Measurements from ENCODE around the gene DOCK4.

The DOCK4 gene

GRCh38 chr7:112215787-112216186 lies 9.6 kb upstream of the DOCK4 start:
- no peak overlapping the region for H3K4me3 ChIP-seq (ENCODE audit: low read length)
- H3K9me3 ChIP-seq (ENCODE audit: control insufficient read depth, insufficient read depth, low read length) = no peaks in the 10 kb centered on the region
- no peak overlapping the region for H3K27ac ChIP-seq (ENCODE audit: low read length)
- H3K36me3 ChIP-seq (ENCODE audit: control insufficient read depth, insufficient read depth, low read length) = no peaks in the 10 kb centered on the region
- H3K27me3 ChIP-seq (ENCODE audit: control insufficient read depth, insufficient read depth, low read length) = no peaks in the 10 kb centered on the region
- no peak for DNase-seq (ENCODE audit: low read depth, low spot score)
- no CpG with 5 or more reads among the region's 4 CpGs for WGBS (ENCODE audit: insufficient coverage, insufficient read length)
- H3K4me1 ChIP-seq (ENCODE audit: control insufficient read depth, insufficient read depth, low read length) = no peaks in the 10 kb centered on the region; the same call in 1 of the 2 replicates

- Histone ChIP-seq H3K36me3 (ENCODE audit: control insufficient read depth, insufficient read depth, low read length) (no peaks in the 10 kb centered on the region), H3K9me3 (ENCODE audit: control insufficient read depth, insufficient read depth, low read length) (no peaks in the 10 kb centered on the region), H3K4me3 (ENCODE audit: low read length) (no peak overlapping the region), H3K27me3 (ENCODE audit: control insufficient read depth, insufficient read depth, low read length) (no peaks in the 10 kb centered on the region), H3K4me1 (ENCODE audit: control insufficient read depth, insufficient read depth, low read length) (no peaks in the 10 kb centered on the region; the same call in 1 of the 2 replicates), H3K27ac (ENCODE audit: low read length) (no peak overlapping the region)
- no CpG with 5 or more reads among the region's 2 CpGs for WGBS (ENCODE audit: insufficient coverage, insufficient read length)
- no peak for DNase-seq (ENCODE audit: low read depth, low spot score)
Observed at GRCh38 chr7:112214883-112215282, 8.7 kb upstream of the DOCK4 start.

- no peak for DNase-seq (ENCODE audit: low read depth, low spot score)
- Histone ChIP-seq H3K27me3 (ENCODE audit: control insufficient read depth, insufficient read depth, low read length) (no peaks in the 10 kb centered on the region), H3K9me3 (ENCODE audit: control insufficient read depth, insufficient read depth, low read length) (no peaks in the 10 kb centered on the region), H3K4me3 (ENCODE audit: low read length) (no peak overlapping the region), H3K4me1 (ENCODE audit: control insufficient read depth, insufficient read depth, low read length) (no peaks in the 10 kb centered on the region; the same call in 1 of the 2 replicates), H3K27ac (ENCODE audit: low read length) (no peak overlapping the region), H3K36me3 (ENCODE audit: control insufficient read depth, insufficient read depth, low read length) (no peaks in the 10 kb centered on the region)
Observed at GRCh38 chr7:112214268-112214667, 8.1 kb upstream of the DOCK4 start.

GRCh38 chr7:112213735-112214134 lies 7.5 kb upstream of the DOCK4 start:
- H3K27ac ChIP-seq (ENCODE audit: low read length) = no peak overlapping the region
- no peaks in the 10 kb centered on the region for H3K9me3 ChIP-seq (ENCODE audit: control insufficient read depth, insufficient read depth, low read length)
- no peaks in the 10 kb centered on the region; the same call in 1 of the 2 replicates for H3K4me1 ChIP-seq (ENCODE audit: control insufficient read depth, insufficient read depth, low read length)
- H3K27me3 ChIP-seq (ENCODE audit: control insufficient read depth, insufficient read depth, low read length) = no peaks in the 10 kb centered on the region
- H3K4me3 ChIP-seq (ENCODE audit: low read length) = no peak overlapping the region
- no peak for DNase-seq (ENCODE audit: low read depth, low spot score)
- H3K36me3 ChIP-seq (ENCODE audit: control insufficient read depth, insufficient read depth, low read length) = no peaks in the 10 kb centered on the region
- WGBS (ENCODE audit: insufficient coverage, insufficient read length) = no CpG with 5 or more reads among the region's 1 CpG

GRCh38 chr7:112212571-112212970 lies 6.4 kb upstream of the DOCK4 start:
- no peaks in the 10 kb centered on the region; the same call in 1 of the 2 replicates for H3K4me1 ChIP-seq (ENCODE audit: control insufficient read depth, insufficient read depth, low read length)
- DNase-seq (ENCODE audit: low read depth, low spot score) = no peak
- H3K9me3 ChIP-seq (ENCODE audit: control insufficient read depth, insufficient read depth, low read length) = no peaks in the 10 kb centered on the region
- H3K36me3 ChIP-seq (ENCODE audit: control insufficient read depth, insufficient read depth, low read length) = no peaks in the 10 kb centered on the region
- WGBS (ENCODE audit: insufficient coverage, insufficient read length) = no CpG with 5 or more reads among the region's 2 CpGs
- H3K27ac ChIP-seq (ENCODE audit: low read length) = no peak overlapping the region
- no peaks in the 10 kb centered on the region for H3K27me3 ChIP-seq (ENCODE audit: control insufficient read depth, insufficient read depth, low read length)
- H3K4me3 ChIP-seq (ENCODE audit: low read length) = no peak overlapping the region

- H3K9me3 ChIP-seq (ENCODE audit: control insufficient read depth, insufficient read depth, low read length) = no peaks in the 10 kb centered on the region
- no CpG with 5 or more reads among the region's 1 CpG for WGBS (ENCODE audit: insufficient coverage, insufficient read length)
- no peaks in the 10 kb centered on the region for H3K27me3 ChIP-seq (ENCODE audit: control insufficient read depth, insufficient read depth, low read length)
- no peak overlapping the region for H3K27ac ChIP-seq (ENCODE audit: low read length)
- H3K4me3 ChIP-seq (ENCODE audit: low read length) = no peak overlapping the region
- H3K4me1 ChIP-seq (ENCODE audit: control insufficient read depth, insufficient read depth, low read length) = no peaks in the 10 kb centered on the region; the same call in 1 of the 2 replicates
- no peaks in the 10 kb centered on the region for H3K36me3 ChIP-seq (ENCODE audit: control insufficient read depth, insufficient read depth, low read length)
- no peak for DNase-seq (ENCODE audit: low read depth, low spot score)
Observed at GRCh38 chr7:112211348-112211907, 5.2 kb upstream of the DOCK4 start.

- Histone ChIP-seq H3K36me3 (ENCODE audit: control insufficient read depth, insufficient read depth, low read length) (no peaks in the 10 kb centered on the region), H3K9me3 (ENCODE audit: control insufficient read depth, insufficient read depth, low read length) (no peaks in the 10 kb centered on the region), H3K4me1 (ENCODE audit: control insufficient read depth, insufficient read depth, low read length) (no peaks in the 10 kb centered on the region; the same call in 1 of the 2 replicates), H3K27me3 (ENCODE audit: control insufficient read depth, insufficient read depth, low read length) (no peaks in the 10 kb centered on the region), H3K4me3 (ENCODE audit: low read length) (no peak overlapping the region), H3K27ac (ENCODE audit: low read length) (no peak overlapping the region)
- no CpG with 5 or more reads among the region's 6 CpGs for WGBS (ENCODE audit: insufficient coverage, insufficient read length)
- no peak for DNase-seq (ENCODE audit: low read depth, low spot score)
Observed at GRCh38 chr7:112207765-112208164, 1.6 kb upstream of the DOCK4 start.

GRCh38 chr7:112206991-112207592 lies 893 bp upstream of the DOCK4 start:
- Histone ChIP-seq H3K36me3 (ENCODE audit: control insufficient read depth, insufficient read depth, low read length) (no peaks in the 10 kb centered on the region), H3K27me3 (ENCODE audit: control insufficient read depth, insufficient read depth, low read length) (no peaks in the 10 kb centered on the region), H3K4me1 (ENCODE audit: control insufficient read depth, insufficient read depth, low read length) (no peaks in the 10 kb centered on the region; the same call in 1 of the 2 replicates), H3K9me3 (ENCODE audit: control insufficient read depth, insufficient read depth, low read length) (no peaks in the 10 kb centered on the region), H3K27ac (ENCODE audit: low read length) (no peak overlapping the region), H3K4me3 (ENCODE audit: low read length) (peak overlapping the region; percentile 99)
- no CpG with 5 or more reads among the region's 14 CpGs for whole genome bisulfite sequencing (ENCODE audit: insufficient coverage, insufficient read length)
- no peak for DNase-seq (ENCODE audit: low read depth, low spot score)

- no peak for DNase-seq (ENCODE audit: low read depth, low spot score)
- H3K27ac ChIP-seq (ENCODE audit: low read length) = no peak overlapping the region
- peak overlapping the region; percentile 88 for H3K4me3 ChIP-seq (ENCODE audit: low read length)
- H3K27me3 ChIP-seq (ENCODE audit: control insufficient read depth, insufficient read depth, low read length) = no peaks in the 10 kb centered on the region
- H3K4me1 ChIP-seq (ENCODE audit: control insufficient read depth, insufficient read depth, low read length) = no peaks in the 10 kb centered on the region; the same call in 1 of the 2 replicates
- H3K9me3 ChIP-seq (ENCODE audit: control insufficient read depth, insufficient read depth, low read length) = no peaks in the 10 kb centered on the region
- H3K36me3 ChIP-seq (ENCODE audit: control insufficient read depth, insufficient read depth, low read length) = no peaks in the 10 kb centered on the region
- WGBS (ENCODE audit: insufficient coverage, insufficient read length) = no CpG with 5 or more reads among the region's 69 CpGs
Observed at GRCh38 chr7:112205343-112206237, 609 bp downstream of the DOCK4 start.

GRCh38 chr7:112204499-112205342 lies 1.5 kb downstream of the DOCK4 start:
- H3K9me3 ChIP-seq (ENCODE audit: control insufficient read depth, insufficient read depth, low read length) = no peaks in the 10 kb centered on the region

More at GRCh38 chr7:112204499-112205342, 1.5 kb downstream of the DOCK4 start:
- no peaks in the 10 kb centered on the region; the same call in 1 of the 2 replicates for H3K4me1 ChIP-seq (ENCODE audit: control insufficient read depth, insufficient read depth, low read length)
- no peak for DNase-seq (ENCODE audit: low read depth, low spot score)
- peak overlapping the region; percentile 88; the same call in 1 of the 2 replicates for H3K4me3 ChIP-seq (ENCODE audit: low read length)
- no peak overlapping the region for H3K27ac ChIP-seq (ENCODE audit: low read length)
- H3K36me3 ChIP-seq (ENCODE audit: control insufficient read depth, insufficient read depth, low read length) = no peaks in the 10 kb centered on the region
- H3K27me3 ChIP-seq (ENCODE audit: control insufficient read depth, insufficient read depth, low read length) = no peaks in the 10 kb centered on the region
- no CpG with 5 or more reads among the region's 14 CpGs for WGBS (ENCODE audit: insufficient coverage, insufficient read length)

Measured in iPS DF 6.9 (cell line).